HepG2 (cell line): ENCODE results near the gene TMEM221. TPM values are rescaled to one million over a fixed set of nuclear protein-coding genes. Genes with fewer than 3 reads are reported as not detected.

ENCODE experiments used
- ATAC-seq: fragments of 200-7000 bp; cut with Tn5 transposase; 3 replicates; pipeline ENCODE4 v1.9.1; 2020; ENCODE audit warnings: mild to moderate bottlenecking, moderate library complexity
- BruUV-seq: library from RNA; stranded (reverse); fragments of 400-500 nt; replicated peaks from 2 replicates; lab custom pipeline; 2021; lab: Mats Ljungman, UMichigan
- CTCF ChIA-PET: fragments of 300-600 bp; formaldehyde crosslinking; extraction: SDS; loops from one replicate; lab custom pipeline; 2021; ENCODE audit warnings: low total read pairs, inconsistent platforms, low intra/inter-chr PET ratio; lab: Yijun Ruan, JAX
- POLR2A ChIA-PET: fragments of 350-600 bp; sonication (Branson Sonifier 250); formaldehyde crosslinking; loops from one replicate; lab custom pipeline; 2020; ENCODE audit warnings: antibody characterized with exemption, inconsistent platforms; lab: Yijun Ruan, JAX
- DNase-seq: peaks from one replicate; pipeline ENCODE4 v3.0.0-alpha.2; 2015; ENCODE audit warnings: low spot score
- FAIRE-seq: peaks from 3 replicates; lab custom pipeline; 2011; peaks lifted over from hg19 to GRCh38; lab: Jason Lieb, UNC
- H2AFZ ChIP-seq: one replicate; pipeline ENCODE4 v1.6.1; 2011; ENCODE audit warnings: low read length, inconsistent platforms
- H3K27ac ChIP-seq: fragments of 300-600 bp; 3 replicates; pipeline ENCODE4 v1.8.0; 2011; ENCODE audit warnings: mixed run types, mild to moderate bottlenecking, mixed read lengths, low read length, inconsistent platforms; ENCODE audit not compliant: insufficient read depth; ENCODE audit errors: extremely low read length
- H3K27me3 ChIP-seq, 2 experiments: fragments of 200-600 bp in 1 of 2; 2 replicates in 1 of 2; 3 replicates in 1 of 2; pipeline versions ENCODE4 v1.6.0 to v1.8.0; 2011; ENCODE audit warnings: low read length in 2 of 2, mild to moderate bottlenecking in 2 of 2, moderate library complexity in 2 of 2, inconsistent platforms in 1 of 2; ENCODE audit not compliant: insufficient read depth in 2 of 2, control insufficient read depth in 1 of 2
- H3K36me3 ChIP-seq, 2 experiments: fragments of 200-600 bp in 1 of 2; replicated peaks in 1 of 2; 2 replicates in 1 of 2; 3 replicates in 1 of 2; pipeline versions ENCODE4 v1.5.1 to v1.8.0; 2011; ENCODE audit warnings: low read length in 2 of 2, inconsistent platforms in 1 of 2; ENCODE audit not compliant: insufficient read depth in 2 of 2, control insufficient read depth in 1 of 2
- H3K4me1 ChIP-seq: 2 replicates; pipeline ENCODE4 v1.5.1; 2012; ENCODE audit warnings: low read length, inconsistent platforms; ENCODE audit not compliant: insufficient read depth
- H3K4me2 ChIP-seq: 2 replicates; pipeline ENCODE4 v1.6.0; 2011; ENCODE audit warnings: low read depth, low read length, inconsistent platforms
- H3K4me3 ChIP-seq, 3 experiments: fragments of 200-600 bp in 1 of 3; sonication (generic), shearing (Covaris generic) in 1 of 3; replicated peaks in 1 of 3; 2 replicates each; pipeline ENCODE4 v1.5.1; 2011 to 2016; ENCODE audit warnings: low read length in 3 of 3, inconsistent platforms in 2 of 3, low read depth in 2 of 3, mild to moderate bottlenecking in 2 of 3, control low read depth in 1 of 3, mixed read lengths in 1 of 3; ENCODE audit not compliant: insufficient read depth in 1 of 3
- H3K79me2 ChIP-seq: one replicate; pipeline ENCODE4 v1.6.1; 2011; ENCODE audit warnings: low read length, inconsistent platforms; ENCODE audit not compliant: insufficient read depth
- H3K9ac ChIP-seq: 2 replicates; pipeline ENCODE4 v1.6.0; 2011; ENCODE audit warnings: mild to moderate bottlenecking, low read depth, low read length, inconsistent platforms; ENCODE audit not compliant: insufficient read depth
- H3K9me3 ChIP-seq: 2 replicates; pipeline ENCODE4 v1.5.1; 2012; ENCODE audit warnings: mild to moderate bottlenecking, low read length
- H4K20me1 ChIP-seq: 2 replicates; pipeline ENCODE4 v1.6.0; 2011; ENCODE audit warnings: inconsistent platforms, mild to moderate bottlenecking, low read length, moderate library complexity; ENCODE audit not compliant: insufficient read depth
- CHD4 ChIP-seq: fragments of 200-600 bp; sonication (generic); IDR thresholded peaks from 2 replicates; pipeline ENCODE4 v1.7.0; 2017; ENCODE audit warnings: mild to moderate bottlenecking, low read length, borderline replicate concordance
- CREB1 ChIP-seq, 2 experiments: fragments of 450-650 bp in 1 of 2; IDR thresholded peaks; 2 replicates each; pipeline ENCODE4 v1.6.1; 2016 to 2017; ENCODE audit warnings: control low read depth in 1 of 2, mild to moderate bottlenecking in 1 of 2, missing compliant biosample characterization in 1 of 2, missing genetic modification characterization in 1 of 2
- HOXA7 ChIP-seq: sonication (generic); formaldehyde crosslinking; IDR thresholded peaks from 2 replicates; pipeline ENCODE4 v1.8.1; 2022; ENCODE audit warnings: mild to moderate bottlenecking, missing genetic modification reagents, moderate library complexity
- JUN ChIP-seq: sonication (generic); formaldehyde crosslinking; IDR thresholded peaks from 2 replicates; pipeline ENCODE4 v1.4.0; 2020; ENCODE audit warnings: mild to moderate bottlenecking, missing genetic modification reagents
- NFYB ChIP-seq: sonication (generic); formaldehyde crosslinking; IDR thresholded peaks from 2 replicates; pipeline ENCODE4 v1.4.0; 2020; ENCODE audit warnings: missing genetic modification reagents
- SNAI1 ChIP-seq: sonication (generic); formaldehyde crosslinking; IDR thresholded peaks from 2 replicates; pipeline ENCODE4 v1.5.0; 2020; ENCODE audit warnings: mild to moderate bottlenecking, missing genetic modification reagents, borderline replicate concordance
- SP2 ChIP-seq: sonication (generic); formaldehyde crosslinking; IDR thresholded peaks from 2 replicates; pipeline ENCODE4 v1.5.1; 2020; ENCODE audit warnings: mild to moderate bottlenecking, missing genetic modification reagents
- THAP11 ChIP-seq: IDR thresholded peaks from 2 replicates; pipeline ENCODE4 v1.6.1; 2016; ENCODE audit warnings: missing biosample characterization, missing genetic modification reagents
- ZNF264 ChIP-seq: sonication (generic); formaldehyde crosslinking; IDR thresholded peaks from 2 replicates; pipeline ENCODE4 v1.4.0; 2020; ENCODE audit warnings: missing genetic modification reagents
- ZNF446 ChIP-seq: sonication (generic); formaldehyde crosslinking; IDR thresholded peaks from 2 replicates; pipeline ENCODE4 v1.5.0; 2020; ENCODE audit warnings: mild to moderate bottlenecking, missing genetic modification reagents
- WGBS: methylation state at CpG from one replicate; pipeline ENCODE4 v1.1.6; 2017; ENCODE audit warnings: low lambda C conversion rate; 5-methylcytosine and 5-hydroxymethylcytosine counted together
- in situ Hi-C: cut with HindIII; loops from 2 replicates; pipeline ENCODE4 v1.10.0; 2017; ENCODE audit warnings: low pct_unique_long_range_greater_than_20kb; ENCODE audit not compliant: extremely low pct_ligation_motif_present
- intact Hi-C: fragments of 100-400 bp; cut with micrococcal nuclease; formaldehyde crosslinking; loops from one replicate; pipeline ENCODE4 v1.10.0; 2022; ENCODE audit not compliant: unreplicated experiment
- polyA plus RNA-seq, 8 experiments: library from polyadenylated mRNA; depleted of rRNA in 3 of 8; stranded (reverse) in 7 of 8; unstranded in 1 of 8; fragments of >200 nt; fragmentation: Illumina TruSeq in 4 of 8; extraction: Trizol in 4 of 8; gene quantifications; 2 replicates each; pipeline versions ENCODE4 v1.2.1 to v1.2.3, GENCODE V29; 2011 to 2016; ENCODE audit warnings: low read depth in 4 of 8, missing spikeins in 1 of 8, mixed read lengths in 1 of 8; ENCODE audit not compliant: insufficient read depth in 1 of 8
- total RNA-seq, 5 experiments: library from RNA; depleted of rRNA; stranded (reverse); fragments of >200 nt; fragmentation: Illumina TruSeq; extraction: Trizol; gene quantifications; 2 replicates each; pipeline ENCODE4 v1.2.3, GENCODE V29; 2016; ENCODE audit warnings: low read depth in 1 of 5
- TF ChIP-seq, protein P1 (sequence below): IDR thresholded peaks from 2 replicates; pipeline ENCODE4 v1.6.1; 2016; ENCODE audit warnings: mild to moderate bottlenecking
- TF ChIP-seq, protein P2 (sequence below): sonication (generic); formaldehyde crosslinking; IDR thresholded peaks from 2 replicates; pipeline ENCODE4 v1.5.0; 2020; ENCODE audit warnings: mild to moderate bottlenecking, missing genetic modification reagents, moderate library complexity
- TF ChIP-seq, protein P3 (sequence below): IDR thresholded peaks from 2 replicates; pipeline ENCODE4 v1.6.1; 2016; ENCODE audit warnings: control low read depth
- TF ChIP-seq, protein P4 (sequence below): sonication (generic); formaldehyde crosslinking; IDR thresholded peaks from 2 replicates; pipeline ENCODE4 v1.5.0; 2020; ENCODE audit warnings: mild to moderate bottlenecking, missing genetic modification reagents, borderline replicate concordance

TMEM221 gene
- total and polyA plus RNA-seq, 2 of the 13 experiments (the other 11 are each of a cell fraction or from before 2014, with no cell fraction given), result 0.33 to 0.77 TPM

DNA sequence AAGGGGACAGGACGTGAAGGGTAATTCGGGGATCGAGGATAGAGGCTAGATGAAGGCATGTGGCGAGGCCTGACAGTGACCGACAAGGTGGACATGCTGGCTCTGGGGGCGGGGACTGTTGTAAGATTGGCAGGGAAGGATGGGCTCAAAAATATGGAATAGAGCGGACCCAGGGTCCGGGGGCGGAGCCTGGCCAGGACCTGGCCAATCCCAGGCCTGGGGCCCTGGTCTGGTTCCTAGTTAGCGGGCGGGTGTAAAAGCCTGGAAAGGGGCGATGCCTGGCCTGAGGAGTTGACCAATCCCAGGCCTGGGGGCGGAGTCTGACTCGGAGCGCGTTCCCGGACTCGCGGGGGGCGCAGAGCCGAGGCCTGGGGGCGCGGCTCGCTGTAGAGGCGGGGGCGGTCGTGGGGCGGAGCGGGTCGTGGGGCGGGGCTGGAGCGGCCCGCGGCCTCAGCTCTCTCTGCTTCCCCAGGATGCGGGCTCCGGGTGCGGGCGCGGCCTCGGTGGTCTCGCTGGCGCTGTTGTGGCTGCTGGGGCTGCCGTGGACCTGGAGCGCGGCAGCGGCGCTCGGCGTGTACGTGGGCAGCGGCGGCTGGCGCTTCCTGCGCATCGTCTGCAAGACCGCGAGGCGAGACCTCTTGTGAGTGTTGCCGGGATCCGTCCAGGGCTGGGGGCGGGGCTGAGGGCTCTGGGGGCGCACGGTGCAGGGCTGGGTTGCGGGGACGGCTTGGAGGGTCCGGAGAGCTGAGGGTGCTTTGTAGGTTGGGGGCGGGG, 21.8 kb upstream of the TMEM221 start, which contains the start of gene SLC27A1:
TSS of gene SLC27A1 (plus strand) at position 457 of the 774 bp plus-strand sequence. CDS start at position 474, 17 bp downstream.
- in situ Hi-C loops, result no loop called here
- BruUV-seq, result no TSS peak
- TF ChIP-seq, protein P1, sequence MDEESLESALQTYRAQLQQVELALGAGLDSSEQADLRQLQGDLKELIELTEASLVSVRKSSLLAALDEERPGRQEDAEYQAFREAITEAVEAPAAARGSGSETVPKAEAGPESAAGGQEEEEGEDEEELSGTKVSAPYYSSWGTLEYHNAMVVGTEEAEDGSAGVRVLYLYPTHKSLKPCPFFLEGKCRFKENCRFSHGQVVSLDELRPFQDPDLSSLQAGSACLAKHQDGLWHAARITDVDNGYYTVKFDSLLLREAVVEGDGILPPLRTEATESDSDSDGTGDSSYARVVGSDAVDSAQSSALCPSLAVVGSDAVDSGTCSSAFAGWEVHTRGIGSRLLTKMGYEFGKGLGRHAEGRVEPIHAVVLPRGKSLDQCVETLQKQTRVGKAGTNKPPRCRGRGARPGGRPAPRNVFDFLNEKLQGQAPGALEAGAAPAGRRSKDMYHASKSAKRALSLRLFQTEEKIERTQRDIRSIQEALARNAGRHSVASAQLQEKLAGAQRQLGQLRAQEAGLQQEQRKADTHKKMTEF (CRISPR knock-in tag), result peak; percentile 40; the same call in 1 of the 2 replicates
- TF ChIP-seq, protein P2, sequence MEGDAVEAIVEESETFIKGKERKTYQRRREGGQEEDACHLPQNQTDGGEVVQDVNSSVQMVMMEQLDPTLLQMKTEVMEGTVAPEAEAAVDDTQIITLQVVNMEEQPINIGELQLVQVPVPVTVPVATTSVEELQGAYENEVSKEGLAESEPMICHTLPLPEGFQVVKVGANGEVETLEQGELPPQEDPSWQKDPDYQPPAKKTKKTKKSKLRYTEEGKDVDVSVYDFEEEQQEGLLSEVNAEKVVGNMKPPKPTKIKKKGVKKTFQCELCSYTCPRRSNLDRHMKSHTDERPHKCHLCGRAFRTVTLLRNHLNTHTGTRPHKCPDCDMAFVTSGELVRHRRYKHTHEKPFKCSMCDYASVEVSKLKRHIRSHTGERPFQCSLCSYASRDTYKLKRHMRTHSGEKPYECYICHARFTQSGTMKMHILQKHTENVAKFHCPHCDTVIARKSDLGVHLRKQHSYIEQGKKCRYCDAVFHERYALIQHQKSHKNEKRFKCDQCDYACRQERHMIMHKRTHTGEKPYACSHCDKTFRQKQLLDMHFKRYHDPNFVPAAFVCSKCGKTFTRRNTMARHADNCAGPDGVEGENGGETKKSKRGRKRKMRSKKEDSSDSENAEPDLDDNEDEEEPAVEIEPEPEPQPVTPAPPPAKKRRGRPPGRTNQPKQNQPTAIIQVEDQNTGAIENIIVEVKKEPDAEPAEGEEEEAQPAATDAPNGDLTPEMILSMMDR (CRISPR knock-in tag), result peak; percentile 19; the same call in 1 of the 2 replicates
- TF ChIP-seq NFYB (CRISPR knock-in tag), result peak; percentile 85
- TF ChIP-seq CHD4, result no peak
- no peak for TF ChIP-seq ZNF264
- no peak for TF ChIP-seq CREB1 (IDR thresholded peaks at IDR 0.05)
- no peak for TF ChIP-seq CREB1 (CRISPR knock-in tag; IDR thresholded peaks at IDR 0.05)
- no peak for TF ChIP-seq SNAI1 (CRISPR knock-in tag)
- no peak for TF ChIP-seq HOXA7 (CRISPR knock-in tag)
- TF ChIP-seq, protein P3, sequence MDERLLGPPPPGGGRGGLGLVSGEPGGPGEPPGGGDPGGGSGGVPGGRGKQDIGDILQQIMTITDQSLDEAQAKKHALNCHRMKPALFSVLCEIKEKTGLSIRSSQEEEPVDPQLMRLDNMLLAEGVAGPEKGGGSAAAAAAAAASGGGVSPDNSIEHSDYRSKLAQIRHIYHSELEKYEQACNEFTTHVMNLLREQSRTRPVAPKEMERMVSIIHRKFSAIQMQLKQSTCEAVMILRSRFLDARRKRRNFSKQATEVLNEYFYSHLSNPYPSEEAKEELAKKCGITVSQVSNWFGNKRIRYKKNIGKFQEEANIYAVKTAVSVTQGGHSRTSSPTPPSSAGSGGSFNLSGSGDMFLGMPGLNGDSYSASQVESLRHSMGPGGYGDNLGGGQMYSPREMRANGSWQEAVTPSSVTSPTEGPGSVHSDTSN (CRISPR knock-in tag), result peak; percentile 83
- TF ChIP-seq, protein P4, sequence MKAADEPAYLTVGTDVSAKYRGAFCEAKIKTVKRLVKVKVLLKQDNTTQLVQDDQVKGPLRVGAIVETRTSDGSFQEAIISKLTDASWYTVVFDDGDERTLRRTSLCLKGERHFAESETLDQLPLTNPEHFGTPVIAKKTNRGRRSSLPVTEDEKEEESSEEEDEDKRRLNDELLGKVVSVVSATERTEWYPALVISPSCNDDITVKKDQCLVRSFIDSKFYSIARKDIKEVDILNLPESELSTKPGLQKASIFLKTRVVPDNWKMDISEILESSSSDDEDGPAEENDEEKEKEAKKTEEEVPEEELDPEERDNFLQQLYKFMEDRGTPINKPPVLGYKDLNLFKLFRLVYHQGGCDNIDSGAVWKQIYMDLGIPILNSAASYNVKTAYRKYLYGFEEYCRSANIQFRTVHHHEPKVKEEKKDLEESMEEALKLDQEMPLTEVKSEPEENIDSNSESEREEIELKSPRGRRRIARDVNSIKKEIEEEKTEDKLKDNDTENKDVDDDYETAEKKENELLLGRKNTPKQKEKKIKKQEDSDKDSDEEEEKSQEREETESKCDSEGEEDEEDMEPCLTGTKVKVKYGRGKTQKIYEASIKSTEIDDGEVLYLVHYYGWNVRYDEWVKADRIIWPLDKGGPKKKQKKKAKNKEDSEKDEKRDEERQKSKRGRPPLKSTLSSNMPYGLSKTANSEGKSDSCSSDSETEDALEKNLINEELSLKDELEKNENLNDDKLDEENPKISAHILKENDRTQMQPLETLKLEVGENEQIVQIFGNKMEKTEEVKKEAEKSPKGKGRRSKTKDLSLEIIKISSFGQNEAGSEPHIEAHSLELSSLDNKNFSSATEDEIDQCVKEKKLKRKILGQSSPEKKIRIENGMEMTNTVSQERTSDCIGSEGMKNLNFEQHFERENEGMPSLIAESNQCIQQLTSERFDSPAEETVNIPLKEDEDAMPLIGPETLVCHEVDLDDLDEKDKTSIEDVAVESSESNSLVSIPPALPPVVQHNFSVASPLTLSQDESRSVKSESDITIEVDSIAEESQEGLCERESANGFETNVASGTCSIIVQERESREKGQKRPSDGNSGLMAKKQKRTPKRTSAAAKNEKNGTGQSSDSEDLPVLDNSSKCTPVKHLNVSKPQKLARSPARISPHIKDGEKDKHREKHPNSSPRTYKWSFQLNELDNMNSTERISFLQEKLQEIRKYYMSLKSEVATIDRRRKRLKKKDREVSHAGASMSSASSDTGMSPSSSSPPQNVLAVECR (CRISPR knock-in tag), result peak; percentile 75; the same call in 1 of the 2 replicates
- TF ChIP-seq SP2 (CRISPR knock-in tag), result peak; percentile 76
- TF ChIP-seq JUN (CRISPR knock-in tag), result no peak
- peak; percentile 43; the same call in 1 of the 2 replicates for TF ChIP-seq ZNF446 (CRISPR knock-in tag)
- 0 out of 2 replicates have a peak, but pooled peaks have one; percentile 11 for TF ChIP-seq THAP11 (CRISPR knock-in tag)

More for the DNA sequence above, 21.8 kb upstream of the TMEM221 start, which contains the start of gene SLC27A1:
- FAIRE-seq (peak; percentile 81), DNase-seq (peak; percentile 98), ATAC-seq (peak; percentile 93)
- Histone ChIP-seq H4K20me1 (no peaks in the 10 kb centered on the region), H3K36me3 (peaks cover 0 to 2% of the 10 kb centered on the region in 2 experiments; a peak in 1 of 5 replicates), H3K27ac (peak within 1 kb of the TSS; percentile 69), H3K27me3 (peaks cover 0 to 10% of the 10 kb centered on the region in 2 experiments; a peak in 2 of 5 replicates), H3K4me1 (peaks cover 62% of the 10 kb centered on the region), H2AFZ (peak within 1 kb of the TSS; percentile 87), H3K4me3 (peak within 1 kb of the TSS; percentile 76 to 97 (median 85)), H3K9me3 (no peaks in the 10 kb centered on the region), H3K9ac (peak within 1 kb of the TSS; percentile 69), H3K79me2 (peaks cover 8% of the 10 kb centered on the region), H3K4me2 (peak within 1 kb of the TSS; percentile 98)
- intact Hi-C loops, result no loop called here
- ChIA-PET CTCF (no interaction called here), POLR2A (interaction anchor here (0.6 to 2.0 kb wide), 4 partner anchors 28 to 136 kb away, joined by 3 to 5 read pairs (median 3); partner anchors contain the start of genes BST2 and PGLS)
- WGBS, result 0% methylated on average over 16 of the region's 67 CpGs
